Activated CD8-positive, alpha-beta memory T cell treated with anti-CD3 and anti-CD28 coated beads, Interleukin-2, amount 50 U/mL, for 4 hours (primary cell): Measurements from ENCODE around the gene SMAD3.
"Not testable (repeated sequence)": the region's sequence is repeated elsewhere in the genome, so short reads cannot be mapped to it uniquely, and the experiment has no call there.

Source experiments
- DNase-seq: peaks from one replicate; pipeline ENCODE4 v3.0.0-alpha.2; 2020

The SMAD3 gene

GRCh38 chr15:67063689-67064606, 1.5 kb upstream of the SMAD3 start:
- no peak for DNase-seq

DNA sequence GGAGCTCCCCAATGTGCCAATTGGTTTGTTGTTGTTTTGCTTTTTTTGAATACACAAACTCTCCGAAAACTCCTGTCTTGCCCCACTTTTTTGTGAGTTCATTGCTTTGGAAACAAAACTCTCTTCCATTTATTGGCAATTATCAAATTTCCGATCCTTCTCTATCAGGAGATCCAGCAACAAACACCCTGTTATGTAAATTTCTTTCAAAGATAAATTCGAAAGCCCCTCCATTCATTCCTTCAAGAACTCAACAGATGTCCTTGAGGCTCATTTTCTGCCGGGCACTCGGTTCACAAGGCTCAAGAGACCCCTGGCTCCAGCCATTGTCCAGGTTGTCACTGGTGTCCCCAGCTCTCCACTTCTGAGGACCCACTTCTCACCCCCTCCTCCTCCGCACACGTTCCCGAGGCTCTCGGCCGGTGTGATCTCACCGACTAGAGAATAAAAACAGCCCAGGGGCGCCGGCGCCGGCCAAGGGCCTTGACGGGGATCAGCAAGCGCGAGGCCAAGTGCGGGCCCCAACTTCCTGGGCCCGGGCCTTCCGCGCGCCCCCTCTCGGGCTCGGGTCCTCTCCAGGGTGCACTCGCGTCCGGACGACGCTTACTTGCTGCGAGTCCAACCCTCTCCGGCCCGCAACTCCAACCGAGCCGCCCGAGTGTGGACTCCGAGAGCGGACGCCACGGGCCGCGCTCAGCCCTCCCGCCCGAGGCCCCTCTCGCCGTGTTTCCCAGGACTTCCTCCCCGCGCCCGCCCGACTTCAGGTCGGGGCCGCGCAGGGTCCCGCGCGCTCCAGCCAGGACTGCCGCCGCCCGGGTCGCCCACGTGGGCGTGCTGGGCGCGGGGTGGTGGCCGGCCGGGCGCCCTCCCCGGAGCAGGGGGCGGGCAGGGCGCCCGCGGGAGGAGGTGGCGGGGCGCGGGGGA, 533 bp upstream of the SMAD3 start:
- peak; percentile 46 for DNase-seq

- peak; percentile 45 for DNase-seq
Measured at GRCh38 chr15:67066041-67066958, 898 bp downstream of the SMAD3 start.

- no peak for DNase-seq
Measured at GRCh38 chr15:67066959-67067853, 1.8 kb downstream of the SMAD3 start.

GRCh38 chr15:67067930-67068551, 2.6 kb downstream of the SMAD3 start:
- no peak for DNase-seq

DNA sequence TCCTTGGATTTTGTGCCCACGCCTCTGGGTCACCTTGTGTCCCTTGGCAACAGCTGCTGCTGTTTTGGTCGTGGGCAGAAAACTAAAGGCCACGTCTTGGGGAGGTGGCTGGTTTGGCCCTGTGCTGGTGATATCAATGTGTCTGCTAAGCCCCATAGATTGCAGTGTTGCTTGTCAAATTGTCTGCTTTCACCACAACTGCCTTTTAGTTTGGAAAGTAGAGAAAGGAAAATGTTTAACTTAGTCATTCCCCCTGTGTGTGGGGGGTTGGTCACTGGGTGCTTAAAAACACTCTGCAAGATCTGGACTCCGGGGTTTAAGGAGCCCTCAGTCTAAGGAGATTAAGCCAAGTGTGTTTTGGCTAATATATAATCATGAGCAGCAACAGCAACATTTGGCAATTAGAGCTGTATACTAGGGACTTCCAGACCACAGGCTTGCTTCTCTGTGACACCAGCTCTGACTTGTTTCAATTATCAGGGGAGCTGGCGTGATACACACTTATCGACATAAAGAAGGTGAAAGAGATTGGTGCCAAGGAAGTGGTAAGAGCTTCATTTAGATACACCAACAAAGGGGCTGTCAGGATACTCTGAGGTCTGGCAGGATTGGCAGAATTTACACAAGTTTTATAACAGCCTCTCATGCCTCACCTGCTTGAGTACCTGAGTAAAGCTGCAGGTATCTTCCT, 3.5 kb downstream of the SMAD3 start:
- DNase-seq: no peak

- no peak for DNase-seq
Measured at GRCh38 chr15:67070150-67070549, 4.7 kb downstream of the SMAD3 start.

DNA sequence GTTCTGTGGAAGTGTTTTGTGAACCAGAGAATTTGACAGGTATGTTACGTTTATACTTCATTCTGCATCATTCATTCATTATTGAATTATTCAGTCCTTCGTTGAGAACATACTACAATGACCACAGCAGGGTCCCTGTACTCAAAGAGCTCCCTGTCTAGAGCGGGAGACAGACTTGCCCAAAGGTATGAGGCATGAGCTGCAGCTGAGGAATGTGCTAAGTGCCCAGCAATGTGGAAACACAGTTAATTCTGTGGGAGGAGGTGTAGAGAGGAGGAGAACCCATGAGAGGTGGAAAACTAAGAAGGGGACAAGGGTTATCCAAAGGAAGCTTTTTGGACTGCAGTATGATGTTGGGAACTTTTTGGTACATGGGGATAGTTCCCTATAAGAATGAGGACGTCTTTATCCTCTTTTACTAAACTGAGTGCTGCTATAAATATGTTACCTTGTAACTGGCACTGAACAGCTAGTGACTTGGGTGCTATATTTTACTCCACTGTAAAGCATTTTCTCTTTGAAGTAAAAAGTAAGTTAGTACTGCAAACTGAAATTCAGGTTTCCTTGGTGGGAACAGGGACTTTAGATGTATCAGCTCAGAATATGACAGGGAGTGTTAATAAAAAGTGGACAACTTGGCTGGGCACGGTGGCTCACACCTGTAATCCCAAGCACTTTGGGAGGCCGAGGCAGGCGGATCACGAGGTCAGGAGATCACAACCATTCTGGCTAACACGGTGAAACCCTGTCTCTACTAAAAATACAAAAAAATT, 5.7 kb downstream of the SMAD3 start:
- DNase-seq: no peak

DNA sequence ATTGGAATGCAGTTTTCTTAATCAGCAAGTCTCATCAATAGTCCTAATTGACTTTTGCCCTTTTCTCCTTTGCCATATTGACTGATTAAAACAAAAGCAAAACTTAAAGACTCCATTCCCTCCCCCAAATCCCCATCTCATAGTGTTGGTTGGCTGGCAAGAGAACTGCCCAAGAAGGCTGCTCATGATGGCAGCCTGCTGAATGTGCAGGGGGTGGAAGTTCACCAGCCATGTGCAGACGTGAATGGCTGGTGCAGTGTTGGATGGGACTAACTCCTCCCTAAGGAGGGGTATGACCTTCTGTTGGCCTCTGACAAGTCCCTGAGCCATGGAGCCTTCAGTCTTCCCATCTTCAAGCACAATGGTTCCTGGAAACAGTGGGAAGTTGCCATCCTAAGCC, 7.0 kb downstream of the SMAD3 start:
- DNase-seq: no peak

- no peak for DNase-seq
Measured at GRCh38 chr15:67072958-67073357, 7.6 kb downstream of the SMAD3 start.

GRCh38 chr15:67074886-67075229, 9.5 kb downstream of the SMAD3 start:
- no peak for DNase-seq

DNA sequence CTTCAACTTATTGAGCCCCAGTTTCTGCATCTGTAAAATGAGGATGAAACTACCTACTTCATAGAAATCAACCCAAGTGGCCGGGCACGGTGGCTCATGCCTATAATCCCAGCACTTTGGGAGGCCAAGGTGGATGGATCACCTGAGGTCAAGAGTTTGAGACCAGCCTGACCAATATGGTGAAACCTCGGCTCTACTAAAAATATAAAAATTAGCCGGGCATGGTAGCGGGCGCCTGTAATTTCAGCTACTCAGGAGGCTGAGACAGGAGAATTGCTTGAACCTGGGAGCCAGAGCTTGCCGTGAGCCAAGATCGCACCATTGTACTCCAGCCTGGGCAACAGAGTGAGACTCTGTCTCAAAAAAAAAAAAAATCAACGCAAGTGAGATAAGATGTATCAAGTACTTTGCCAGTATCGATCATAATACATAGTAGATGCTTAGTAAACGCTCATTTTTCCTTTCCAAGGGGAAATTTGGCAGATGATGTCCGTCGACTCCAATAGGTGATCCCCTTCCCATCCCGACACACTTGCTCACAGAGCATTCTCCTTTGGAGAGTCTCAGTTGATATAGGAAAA, 10.2 kb downstream of the SMAD3 start:
- DNase-seq: not testable (repeated sequence)

DNA sequence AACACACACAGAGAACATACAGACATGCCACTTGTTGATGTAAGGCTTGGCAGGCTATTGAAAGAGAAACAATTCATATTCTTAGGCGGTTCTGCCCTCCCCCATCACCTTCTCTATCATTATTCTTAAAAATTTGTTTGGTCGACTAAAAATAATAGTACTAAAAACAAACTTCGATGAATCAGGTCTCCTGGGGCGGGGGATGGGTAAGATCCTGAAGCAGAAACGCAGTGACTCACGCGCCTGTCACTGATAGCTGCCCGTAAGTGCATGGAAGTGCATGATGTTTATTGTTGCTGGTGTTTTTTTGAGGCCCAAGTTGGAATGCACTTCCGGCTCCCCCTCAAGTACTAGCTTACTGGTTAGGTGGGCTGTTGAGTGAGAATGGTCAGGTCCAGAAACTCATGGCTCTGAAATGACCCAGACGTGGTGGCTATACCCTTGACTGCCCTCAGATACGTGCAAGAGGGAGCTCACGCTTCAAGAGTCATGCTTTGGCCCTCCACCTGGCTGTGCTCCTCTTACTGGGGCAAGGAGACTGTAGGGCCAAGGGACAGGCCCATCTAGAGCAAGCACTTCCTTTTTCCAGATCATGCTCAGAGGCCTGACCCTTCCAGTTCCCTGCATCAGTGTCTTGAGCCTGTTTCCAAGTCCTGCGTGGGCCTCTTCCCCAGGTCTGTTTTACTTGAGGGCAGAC, 10.9 kb downstream of the SMAD3 start:
- no peak for DNase-seq

- no peak for DNase-seq
Measured at GRCh38 chr15:67077641-67078215, 12.3 kb downstream of the SMAD3 start.

- DNase-seq: no peak
Measured at GRCh38 chr15:67079361-67079760, 14.0 kb downstream of the SMAD3 start.

DNA sequence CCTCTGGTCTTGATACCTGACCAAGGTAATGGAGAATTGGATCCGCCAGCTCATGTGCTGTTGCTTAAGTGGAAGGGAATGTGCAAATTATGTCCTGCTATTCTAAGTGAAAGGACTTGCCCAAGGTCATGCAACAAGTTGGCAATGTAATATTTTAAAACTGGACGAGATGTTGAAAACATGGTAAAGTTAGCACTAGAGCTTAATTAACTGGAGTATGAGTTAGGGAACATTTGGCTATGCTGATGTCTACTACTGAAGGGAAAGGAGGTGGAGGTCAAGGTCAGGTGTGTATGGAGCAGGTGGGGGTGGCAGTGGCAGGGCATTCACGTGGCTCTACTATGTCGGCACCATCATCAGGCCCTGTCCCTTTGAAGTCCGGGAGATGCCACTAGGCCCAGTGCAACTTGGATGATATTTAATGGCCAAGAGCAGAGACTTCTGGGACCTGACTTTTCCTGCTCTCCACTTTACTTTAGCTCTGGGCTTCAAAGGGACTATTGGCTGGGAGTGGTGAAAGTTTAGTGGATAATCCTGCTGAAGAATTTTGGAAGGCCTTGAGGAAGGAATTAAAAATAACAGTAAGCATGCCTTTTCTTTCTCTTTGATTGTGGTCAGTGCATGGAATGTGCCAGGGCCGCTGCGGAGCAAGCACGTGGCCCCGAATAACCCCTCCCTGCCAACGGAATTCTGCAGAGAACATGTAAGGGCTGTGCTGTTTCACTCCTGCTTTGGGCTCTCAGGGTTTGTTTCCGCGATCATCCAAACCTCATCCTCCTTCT, 14.9 kb downstream of the SMAD3 start:
- DNase-seq: no peak

- peak; percentile 63 for DNase-seq
Measured at GRCh38 chr15:67080900-67081431, 15.6 kb downstream of the SMAD3 start.
